SK-N-SH treated with all-trans-retinoic acid at 6 μM for 48 hours (cell line): ENCODE data around the gene WFIKKN2.
"Not testable (repeated sequence)": the region's sequence is repeated elsewhere in the genome, so short reads cannot be mapped to it uniquely, and the experiment has no call there.

Experiments used
- ATAC-seq: fragments of 200-7000 bp; cut with Tn5 transposase; 3 replicates; pipeline ENCODE4 v1.9.1; 2020; ENCODE audit warnings: mild to moderate bottlenecking, moderate library complexity
- ARNTL ChIP-seq: fragments of 450-650 bp; formaldehyde crosslinking; IDR thresholded peaks from 2 replicates; pipeline ENCODE4 v1.5.0; 2020; ENCODE audit warnings: low read depth, mild to moderate bottlenecking, moderate library complexity, borderline replicate concordance
- BACH2 ChIP-seq: fragments of 250-450 bp; sonication (Bioruptor Pico); IDR thresholded peaks from 2 replicates; pipeline ENCODE4 v1.9.0; 2021; ENCODE audit warnings: mild to moderate bottlenecking, borderline replicate concordance
- CSDC2 ChIP-seq: fragments of 250-450 bp; sonication (Bioruptor Pico); IDR thresholded peaks from 2 replicates; pipeline ENCODE4 v1.5.0; 2020; ENCODE audit warnings: mild to moderate bottlenecking, moderate library complexity
- CSRNP3 ChIP-seq: fragments of 250-450 bp; sonication (Bioruptor Pico); IDR thresholded peaks from 2 replicates; pipeline ENCODE4 v1.5.1; 2021; ENCODE audit warnings: mild to moderate bottlenecking, moderate library complexity
- ESRRG ChIP-seq: fragments of 250-450 bp; sonication (Bioruptor Pico); IDR thresholded peaks from 2 replicates; pipeline ENCODE4 v1.6.1; 2021; ENCODE audit warnings: mild to moderate bottlenecking
- PPARA ChIP-seq: fragments of 250-450 bp; sonication (Bioruptor Pico); IDR thresholded peaks from 2 replicates; pipeline ENCODE4 v1.5.0; 2020; ENCODE audit warnings: mild to moderate bottlenecking, borderline replicate concordance
- RARB ChIP-seq: fragments of 250-450 bp; sonication (Bioruptor Pico); IDR thresholded peaks from 2 replicates; pipeline ENCODE4 v1.8.0; 2021; ENCODE audit warnings: mild to moderate bottlenecking, moderate library complexity
- SNAI2 ChIP-seq: fragments of 250-450 bp; sonication (Bioruptor Pico); IDR thresholded peaks from 2 replicates; pipeline ENCODE4 v1.5.0; 2020; ENCODE audit warnings: mild to moderate bottlenecking, moderate library complexity
- ZC3H10 ChIP-seq: fragments of 250-450 bp; sonication (Bioruptor Pico); IDR thresholded peaks from 2 replicates; pipeline ENCODE4 v1.5.1; 2021; ENCODE audit warnings: mild to moderate bottlenecking, moderate library complexity
- ZFP30 ChIP-seq: fragments of 450-650 bp; formaldehyde crosslinking; IDR thresholded peaks from 2 replicates; pipeline ENCODE4 v1.5.0; 2022; ENCODE audit warnings: mild to moderate bottlenecking, moderate library complexity
- ZNF70 ChIP-seq: fragments of 450-650 bp; formaldehyde crosslinking; IDR thresholded peaks from 2 replicates; pipeline ENCODE4 v1.5.0; 2020; ENCODE audit warnings: mild to moderate bottlenecking, moderate library complexity
- ZNF8 ChIP-seq: fragments of 450-650 bp; formaldehyde crosslinking; IDR thresholded peaks from 2 replicates; pipeline ENCODE4 v1.5.0; 2020; ENCODE audit warnings: mild to moderate bottlenecking, moderate library complexity
- TF ChIP-seq, protein P1 (sequence below): fragments of 250-450 bp; sonication (Bioruptor Pico); IDR thresholded peaks from 2 replicates; pipeline ENCODE4 v1.5.1; 2020; ENCODE audit warnings: low read depth, mild to moderate bottlenecking, moderate library complexity
- TF ChIP-seq, protein P2 (sequence below): fragments of 250-450 bp; sonication (Bioruptor Pico); IDR thresholded peaks from 2 replicates; pipeline ENCODE4 v1.5.0; 2020; ENCODE audit warnings: mild to moderate bottlenecking, moderate library complexity
- TF ChIP-seq, protein P3 (sequence below): fragments of 250-450 bp; sonication (Bioruptor Pico); IDR thresholded peaks from 2 replicates; pipeline ENCODE4 v1.8.0; 2020; ENCODE audit warnings: mild to moderate bottlenecking, moderate library complexity, borderline replicate concordance

The WFIKKN2 gene

GRCh38 chr17:50802609-50803571 is 32.5 kb upstream of the WFIKKN2 start:
- ATAC-seq = no peak
- TF ChIP-seq ZNF70 (CRISPR knock-in tag) = no peak
- no peak for TF ChIP-seq CSRNP3 (CRISPR knock-in tag)
- TF ChIP-seq ARNTL (CRISPR knock-in tag) = no peak
- no peak for TF ChIP-seq BACH2 (CRISPR knock-in tag)

- no peak for TF ChIP-seq ZNF8 (CRISPR knock-in tag)
- TF ChIP-seq, protein P1, sequence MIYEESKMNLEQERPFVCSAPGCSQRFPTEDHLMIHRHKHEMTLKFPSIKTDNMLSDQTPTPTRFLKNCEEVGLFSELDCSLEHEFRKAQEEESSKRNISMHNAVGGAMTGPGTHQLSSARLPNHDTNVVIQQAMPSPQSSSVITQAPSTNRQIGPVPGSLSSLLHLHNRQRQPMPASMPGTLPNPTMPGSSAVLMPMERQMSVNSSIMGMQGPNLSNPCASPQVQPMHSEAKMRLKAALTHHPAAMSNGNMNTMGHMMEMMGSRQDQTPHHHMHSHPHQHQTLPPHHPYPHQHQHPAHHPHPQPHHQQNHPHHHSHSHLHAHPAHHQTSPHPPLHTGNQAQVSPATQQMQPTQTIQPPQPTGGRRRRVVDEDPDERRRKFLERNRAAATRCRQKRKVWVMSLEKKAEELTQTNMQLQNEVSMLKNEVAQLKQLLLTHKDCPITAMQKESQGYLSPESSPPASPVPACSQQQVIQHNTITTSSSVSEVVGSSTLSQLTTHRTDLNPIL = no peak
- ATAC-seq = no peak
Measured at GRCh38 chr17:50803676-50804075, 31.7 kb upstream of the WFIKKN2 start.

DNA sequence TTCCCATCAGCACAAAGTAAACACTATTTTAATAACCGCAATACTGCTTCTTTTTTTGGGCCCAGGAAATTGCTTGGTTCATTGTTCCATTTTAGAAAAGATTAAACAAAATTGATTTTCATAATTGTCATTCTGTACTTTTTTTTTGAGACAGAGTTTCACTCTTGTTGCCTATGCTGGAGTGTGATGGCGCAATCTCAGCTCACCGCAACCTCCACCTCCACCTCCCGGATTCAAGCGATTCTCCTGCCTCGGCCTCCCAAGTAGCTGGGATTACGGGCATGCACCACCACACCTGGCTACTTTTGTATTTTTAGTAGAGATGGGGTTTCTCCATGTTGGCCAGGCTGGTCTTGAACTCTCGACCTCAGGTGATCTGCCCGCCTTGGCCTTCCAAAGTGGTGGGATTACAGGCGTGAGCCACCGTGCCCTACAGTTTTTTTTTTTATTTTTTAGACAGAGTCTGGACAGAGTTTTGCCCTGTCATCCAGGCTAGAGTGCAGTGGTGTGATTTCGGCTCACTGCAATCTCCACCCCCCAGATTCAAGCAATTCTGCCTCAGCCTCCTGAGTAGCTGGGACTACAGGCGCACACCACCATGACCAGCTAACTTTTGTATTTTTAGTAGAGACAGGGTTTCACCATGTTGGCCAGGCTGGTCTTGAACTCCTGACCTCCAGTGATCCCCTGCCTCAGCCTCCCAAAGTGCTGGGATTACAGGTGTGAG is 30.5 kb upstream of the WFIKKN2 start:
- not testable (repeated sequence) for ATAC-seq

DNA sequence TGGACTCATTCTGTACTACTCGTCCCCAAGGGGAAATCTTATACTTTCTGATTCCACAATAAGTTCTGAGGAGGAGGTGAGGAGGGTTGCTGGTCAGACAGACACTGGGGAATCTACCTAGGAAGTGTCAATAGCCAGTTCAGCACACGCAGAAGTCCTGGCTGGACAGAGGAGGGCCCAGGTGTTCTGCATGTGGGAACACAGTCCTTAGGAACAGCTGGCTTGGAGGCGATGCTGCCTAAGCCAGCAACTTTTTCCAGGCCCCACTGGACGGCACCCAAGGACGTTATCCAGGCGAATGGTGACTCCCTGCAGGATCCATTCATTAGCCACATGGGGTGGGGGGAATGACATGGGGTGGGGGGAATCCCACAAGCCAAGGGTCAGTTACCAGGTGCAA is 29.9 kb upstream of the WFIKKN2 start:
- no peak for ATAC-seq
- TF ChIP-seq RARB (CRISPR knock-in tag) (no peak), PPARA (CRISPR knock-in tag) (no peak), ZNF70 (CRISPR knock-in tag) (no peak), CSRNP3 (CRISPR knock-in tag) (no peak), ZFP30 (CRISPR knock-in tag) (no peak), ESRRG (CRISPR knock-in tag) (no peak), SNAI2 (no peak), CSDC2 (CRISPR knock-in tag) (no peak)
- TF ChIP-seq, protein P2, sequence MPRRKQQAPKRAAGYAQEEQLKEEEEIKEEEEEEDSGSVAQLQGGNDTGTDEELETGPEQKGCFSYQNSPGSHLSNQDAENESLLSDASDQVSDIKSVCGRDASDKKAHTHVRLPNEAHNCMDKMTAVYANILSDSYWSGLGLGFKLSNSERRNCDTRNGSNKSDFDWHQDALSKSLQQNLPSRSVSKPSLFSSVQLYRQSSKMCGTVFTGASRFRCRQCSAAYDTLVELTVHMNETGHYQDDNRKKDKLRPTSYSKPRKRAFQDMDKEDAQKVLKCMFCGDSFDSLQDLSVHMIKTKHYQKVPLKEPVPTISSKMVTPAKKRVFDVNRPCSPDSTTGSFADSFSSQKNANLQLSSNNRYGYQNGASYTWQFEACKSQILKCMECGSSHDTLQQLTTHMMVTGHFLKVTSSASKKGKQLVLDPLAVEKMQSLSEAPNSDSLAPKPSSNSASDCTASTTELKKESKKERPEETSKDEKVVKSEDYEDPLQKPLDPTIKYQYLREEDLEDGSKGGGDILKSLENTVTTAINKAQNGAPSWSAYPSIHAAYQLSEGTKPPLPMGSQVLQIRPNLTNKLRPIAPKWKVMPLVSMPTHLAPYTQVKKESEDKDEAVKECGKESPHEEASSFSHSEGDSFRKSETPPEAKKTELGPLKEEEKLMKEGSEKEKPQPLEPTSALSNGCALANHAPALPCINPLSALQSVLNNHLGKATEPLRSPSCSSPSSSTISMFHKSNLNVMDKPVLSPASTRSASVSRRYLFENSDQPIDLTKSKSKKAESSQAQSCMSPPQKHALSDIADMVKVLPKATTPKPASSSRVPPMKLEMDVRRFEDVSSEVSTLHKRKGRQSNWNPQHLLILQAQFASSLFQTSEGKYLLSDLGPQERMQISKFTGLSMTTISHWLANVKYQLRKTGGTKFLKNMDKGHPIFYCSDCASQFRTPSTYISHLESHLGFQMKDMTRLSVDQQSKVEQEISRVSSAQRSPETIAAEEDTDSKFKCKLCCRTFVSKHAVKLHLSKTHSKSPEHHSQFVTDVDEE (CRISPR knock-in tag) = no peak
- TF ChIP-seq, protein P3, sequence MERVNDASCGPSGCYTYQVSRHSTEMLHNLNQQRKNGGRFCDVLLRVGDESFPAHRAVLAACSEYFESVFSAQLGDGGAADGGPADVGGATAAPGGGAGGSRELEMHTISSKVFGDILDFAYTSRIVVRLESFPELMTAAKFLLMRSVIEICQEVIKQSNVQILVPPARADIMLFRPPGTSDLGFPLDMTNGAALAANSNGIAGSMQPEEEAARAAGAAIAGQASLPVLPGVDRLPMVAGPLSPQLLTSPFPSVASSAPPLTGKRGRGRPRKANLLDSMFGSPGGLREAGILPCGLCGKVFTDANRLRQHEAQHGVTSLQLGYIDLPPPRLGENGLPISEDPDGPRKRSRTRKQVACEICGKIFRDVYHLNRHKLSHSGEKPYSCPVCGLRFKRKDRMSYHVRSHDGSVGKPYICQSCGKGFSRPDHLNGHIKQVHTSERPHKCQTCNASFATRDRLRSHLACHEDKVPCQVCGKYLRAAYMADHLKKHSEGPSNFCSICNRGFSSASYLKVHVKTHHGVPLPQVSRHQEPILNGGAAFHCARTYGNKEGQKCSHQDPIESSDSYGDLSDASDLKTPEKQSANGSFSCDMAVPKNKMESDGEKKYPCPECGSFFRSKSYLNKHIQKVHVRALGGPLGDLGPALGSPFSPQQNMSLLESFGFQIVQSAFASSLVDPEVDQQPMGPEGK (CRISPR knock-in tag) = no peak

DNA sequence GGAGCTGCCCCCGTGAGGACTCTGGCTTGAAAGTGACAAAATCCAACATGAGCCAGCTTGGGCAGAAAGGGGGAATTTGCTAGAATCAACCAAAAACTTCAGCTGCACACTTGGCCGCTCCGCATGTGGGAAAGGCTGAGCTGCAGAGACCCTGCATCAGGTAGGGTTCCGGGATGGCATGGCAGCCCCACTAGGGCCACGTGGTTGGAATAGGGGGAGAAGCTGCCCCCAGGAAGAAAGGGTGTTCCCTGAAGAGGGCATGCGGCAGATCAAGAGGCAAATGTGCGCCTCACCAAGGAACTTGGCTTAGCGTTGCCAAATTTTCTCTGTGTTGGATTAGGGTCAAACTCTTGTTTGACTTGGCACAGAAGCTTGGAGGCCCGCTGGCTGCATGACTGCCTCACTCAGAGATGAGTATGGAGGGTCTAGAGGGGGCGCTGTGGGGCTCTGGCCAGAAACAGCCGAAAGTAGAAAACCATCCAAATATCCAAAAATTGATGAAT is 29.2 kb upstream of the WFIKKN2 start:
- TF ChIP-seq ARNTL (CRISPR knock-in tag) = no peak
- TF ChIP-seq RARB (CRISPR knock-in tag) = no peak
- no peak for TF ChIP-seq ZC3H10 (CRISPR knock-in tag)
- TF ChIP-seq ESRRG (CRISPR knock-in tag) = no peak
- TF ChIP-seq BACH2 (CRISPR knock-in tag) = no peak
- TF ChIP-seq, protein P2 (CRISPR knock-in tag) = no peak
- no peak for ATAC-seq
